ENCODE measurements around the gene DDX52. TPM values are rescaled to one million over a fixed set of nuclear protein-coding genes. Genes with fewer than 3 reads are reported as not detected.
"Not testable (repeated sequence)": the region's sequence is repeated elsewhere in the genome, so short reads cannot be mapped to it uniquely, and the experiment has no call there.

The DDX52 gene
- polyA plus RNA-seq, 4 donors: 16.8 to 27.5 (median 17.6) TPM

- WGBS, 3 donors: 70 to 87% (median 77%) methylated on average over 1 of the region's 1 CpG
- FAIRE-seq: no peak
These were observed 4.6 kb upstream of the DDX52 start for GRCh38 chr17:37647856-37648255.

GRCh38 chr17:37643869-37644268, 623 bp upstream of the DDX52 start:
- H3K4me3 ChIP-seq (ENCODE audit: low read depth in 1 of 3, low read length in 3 of 3): peak overlapping the region in 1 of 3 donors; percentile 73
- H3K36me3 ChIP-seq (ENCODE audit: control insufficient read depth in 3 of 3, insufficient read depth in 2 of 3, low read depth in 1 of 3, low read length in 3 of 3): peaks cover 0 to 15% (median 0%) of the 10 kb centered on the region in 3 donors
- H3K27ac ChIP-seq (ENCODE audit: low read depth in 1 of 3, low read length in 2 of 3): peak overlapping the region in 2 of 3 donors; percentile 56 to 83
- peaks cover 3 to 20% (median 3%) of the 10 kb centered on the region in 3 donors for H3K4me1 ChIP-seq (ENCODE audit: control insufficient read depth in 3 of 3, insufficient read depth in 2 of 3, low read depth in 1 of 3, low read length in 2 of 3)
- H3K9me3 ChIP-seq (ENCODE audit: control insufficient read depth in 2 of 2, insufficient read depth in 1 of 2, low read depth in 1 of 2, low read length in 1 of 2): no peaks in the 10 kb centered on the region
- FAIRE-seq: no peak
- 11 to 26% (median 13%) methylated on average over 3 of the region's 3 CpGs for WGBS, 3 donors
- peak; percentile 77 to 89 for DNase-seq
- H3K27me3 ChIP-seq (ENCODE audit: control insufficient read depth in 3 of 3, insufficient read depth in 3 of 3, low read length in 3 of 3): no peaks in the 10 kb centered on the region

More at GRCh38 chr17:37647856-37648255, 4.6 kb upstream of the DDX52 start:
- Histone ChIP-seq H3K4me1 (ENCODE audit: control insufficient read depth in 3 of 3, insufficient read depth in 2 of 3, low read depth in 1 of 3, low read length in 2 of 3) (peaks cover 0 to 11% (median 6%) of the 10 kb centered on the region in 3 donors), H3K9me3 (ENCODE audit: control insufficient read depth in 2 of 2, insufficient read depth in 1 of 2, low read depth in 1 of 2, low read length in 1 of 2) (no peaks in the 10 kb centered on the region), H3K27me3 (ENCODE audit: control insufficient read depth in 3 of 3, insufficient read depth in 3 of 3, low read length in 3 of 3) (no peaks in the 10 kb centered on the region), H3K36me3 (ENCODE audit: control insufficient read depth in 3 of 3, insufficient read depth in 2 of 3, low read depth in 1 of 3, low read length in 3 of 3) (no peaks in the 10 kb centered on the region), H3K27ac (ENCODE audit: low read depth in 1 of 3, low read length in 2 of 3) (peak overlapping the region in 1 of 3 donors; percentile 13), H3K4me3 (ENCODE audit: low read depth in 1 of 3, low read length in 3 of 3) (no peak overlapping the region)
- peak in 1 of 2 donors; percentile 51 for DNase-seq

- H3K9me3 ChIP-seq (ENCODE audit: control insufficient read depth in 2 of 2, insufficient read depth in 1 of 2, low read depth in 1 of 2, low read length in 1 of 2): no peaks in the 10 kb centered on the region
- H3K4me1 ChIP-seq (ENCODE audit: control insufficient read depth in 3 of 3, insufficient read depth in 2 of 3, low read depth in 1 of 3, low read length in 2 of 3): peaks cover 0 to 20% (median 3%) of the 10 kb centered on the region in 3 donors
- WGBS, 3 donors: 0 to 1% (median 0%) methylated on average over 7 of the region's 7 CpGs
- H3K27me3 ChIP-seq (ENCODE audit: control insufficient read depth in 3 of 3, insufficient read depth in 3 of 3, low read length in 3 of 3): no peaks in the 10 kb centered on the region
- peak overlapping the region; percentile 71 to 77 (median 73) for H3K4me3 ChIP-seq (ENCODE audit: low read depth in 1 of 3, low read length in 3 of 3)
- DNase-seq: peak; percentile 47 to 62
- peak overlapping the region in 2 of 3 donors; percentile 82 to 91 for H3K27ac ChIP-seq (ENCODE audit: low read depth in 1 of 3, low read length in 2 of 3)
- FAIRE-seq: no peak
- peaks cover 0 to 19% (median 0%) of the 10 kb centered on the region in 3 donors for H3K36me3 ChIP-seq (ENCODE audit: control insufficient read depth in 3 of 3, insufficient read depth in 2 of 3, low read depth in 1 of 3, low read length in 3 of 3)
These were observed 565 bp downstream of the DDX52 start for GRCh38 chr17:37642681-37643080.

GRCh38 chr17:37640015-37640414, 3.2 kb downstream of the DDX52 start:
- Histone ChIP-seq H3K27me3 (ENCODE audit: control insufficient read depth in 3 of 3, insufficient read depth in 3 of 3, low read length in 3 of 3) (no peaks in the 10 kb centered on the region), H3K9me3 (ENCODE audit: control insufficient read depth in 2 of 2, insufficient read depth in 1 of 2, low read depth in 1 of 2, low read length in 1 of 2) (no peaks in the 10 kb centered on the region), H3K4me3 (ENCODE audit: low read depth in 1 of 3, low read length in 3 of 3) (no peak overlapping the region), H3K36me3 (ENCODE audit: control insufficient read depth in 3 of 3, insufficient read depth in 2 of 3, low read depth in 1 of 3, low read length in 3 of 3) (peaks cover 0 to 28% (median 2%) of the 10 kb centered on the region in 3 donors), H3K4me1 (ENCODE audit: control insufficient read depth in 3 of 3, insufficient read depth in 2 of 3, low read depth in 1 of 3, low read length in 2 of 3) (peaks cover 0 to 20% (median 3%) of the 10 kb centered on the region in 3 donors), H3K27ac (ENCODE audit: low read depth in 1 of 3, low read length in 2 of 3) (no peak overlapping the region)
- DNase-seq (no peak), FAIRE-seq (no peak)

GRCh38 chr17:37637956-37638355, 5.3 kb downstream of the DDX52 start:
- no peak for FAIRE-seq
- H3K36me3 ChIP-seq (ENCODE audit: control insufficient read depth in 3 of 3, insufficient read depth in 2 of 3, low read depth in 1 of 3, low read length in 3 of 3): peaks cover 0 to 42% (median 2%) of the 10 kb centered on the region in 3 donors
- H3K27ac ChIP-seq (ENCODE audit: low read depth in 1 of 3, low read length in 2 of 3): no peak overlapping the region
- H3K4me3 ChIP-seq (ENCODE audit: low read depth in 1 of 3, low read length in 3 of 3): no peak overlapping the region
- H3K4me1 ChIP-seq (ENCODE audit: control insufficient read depth in 3 of 3, insufficient read depth in 2 of 3, low read depth in 1 of 3, low read length in 2 of 3): peaks cover 0 to 8% (median 3%) of the 10 kb centered on the region in 3 donors
- no peaks in the 10 kb centered on the region for H3K27me3 ChIP-seq (ENCODE audit: control insufficient read depth in 3 of 3, insufficient read depth in 3 of 3, low read length in 3 of 3)
- DNase-seq: no peak
- H3K9me3 ChIP-seq (ENCODE audit: control insufficient read depth in 2 of 2, insufficient read depth in 1 of 2, low read depth in 1 of 2, low read length in 1 of 2): no peaks in the 10 kb centered on the region

- FAIRE-seq: not testable (repeated sequence)
These were observed 26.8 kb downstream of the DDX52 start for GRCh38 chr17:37616430-37616829.

GRCh38 chr17:37614823-37615222, 28.4 kb downstream of the DDX52 start:
- Histone ChIP-seq H3K36me3 (ENCODE audit: control insufficient read depth in 3 of 3, insufficient read depth in 2 of 3, low read depth in 1 of 3, low read length in 3 of 3) (peaks cover 6 to 30% (median 10%) of the 10 kb centered on the region in 3 donors), H3K4me3 (ENCODE audit: low read depth in 1 of 3, low read length in 3 of 3) (no peak overlapping the region), H3K27ac (ENCODE audit: low read depth in 1 of 3, low read length in 2 of 3) (no peak overlapping the region), H3K9me3 (ENCODE audit: control insufficient read depth in 2 of 2, insufficient read depth in 1 of 2, low read depth in 1 of 2, low read length in 1 of 2) (no peaks in the 10 kb centered on the region), H3K4me1 (ENCODE audit: control insufficient read depth in 3 of 3, insufficient read depth in 2 of 3, low read depth in 1 of 3, low read length in 2 of 3) (peaks cover 0 to 3% (median 0%) of the 10 kb centered on the region in 3 donors), H3K27me3 (ENCODE audit: control insufficient read depth in 3 of 3, insufficient read depth in 3 of 3, low read length in 3 of 3) (no peaks in the 10 kb centered on the region)
- WGBS, 3 donors: 89 to 93% (median 93%) methylated on average over 2 of the region's 2 CpGs
- FAIRE-seq: no peak
- DNase-seq: no peak

More at GRCh38 chr17:37616430-37616829, 26.8 kb downstream of the DDX52 start:
- not testable (repeated sequence) for H3K4me3 ChIP-seq (ENCODE audit: low read depth in 1 of 3, low read length in 3 of 3); DNase-seq; H3K4me1 ChIP-seq (ENCODE audit: control insufficient read depth in 3 of 3, insufficient read depth in 2 of 3, low read depth in 1 of 3, low read length in 2 of 3); H3K27me3 ChIP-seq (ENCODE audit: control insufficient read depth in 3 of 3, insufficient read depth in 3 of 3, low read length in 3 of 3); H3K27ac ChIP-seq (ENCODE audit: low read depth in 1 of 3, low read length in 2 of 3); H3K9me3 ChIP-seq (ENCODE audit: control insufficient read depth in 2 of 2, insufficient read depth in 1 of 2, low read depth in 1 of 2, low read length in 1 of 2)
- WGBS, 3 donors: 93 to 99% (median 93%) methylated on average over 6 of the region's 6 CpGs
- H3K36me3 ChIP-seq (ENCODE audit: control insufficient read depth in 3 of 3, insufficient read depth in 2 of 3, low read depth in 1 of 3, low read length in 3 of 3): peaks cover 9 to 30% (median 13%) of the 10 kb centered on the region in 3 donors

- Histone ChIP-seq H3K36me3 (ENCODE audit: control insufficient read depth in 3 of 3, insufficient read depth in 2 of 3, low read depth in 1 of 3, low read length in 3 of 3) (peaks cover 6 to 29% (median 10%) of the 10 kb centered on the region in 3 donors), H3K4me3 (ENCODE audit: low read depth in 1 of 3, low read length in 3 of 3) (no peak overlapping the region), H3K9me3 (ENCODE audit: control insufficient read depth in 2 of 2, insufficient read depth in 1 of 2, low read depth in 1 of 2, low read length in 1 of 2) (no peaks in the 10 kb centered on the region), H3K27me3 (ENCODE audit: control insufficient read depth in 3 of 3, insufficient read depth in 3 of 3, low read length in 3 of 3) (no peaks in the 10 kb centered on the region), H3K4me1 (ENCODE audit: control insufficient read depth in 3 of 3, insufficient read depth in 2 of 3, low read depth in 1 of 3, low read length in 2 of 3) (peaks cover 0 to 6% (median 0%) of the 10 kb centered on the region in 3 donors), H3K27ac (ENCODE audit: low read depth in 1 of 3, low read length in 2 of 3) (no peak overlapping the region)
- DNase-seq: no peak
- 87 to 91% (median 88%) methylated on average over 5 of the region's 5 CpGs for WGBS, 3 donors
- FAIRE-seq: no peak
These were observed 28.9 kb downstream of the DDX52 start for GRCh38 chr17:37614391-37614790.

- Histone ChIP-seq H3K36me3 (ENCODE audit: control insufficient read depth in 3 of 3, insufficient read depth in 2 of 3, low read depth in 1 of 3, low read length in 3 of 3) (peaks cover 6 to 12% (median 6%) of the 10 kb centered on the region in 3 donors), H3K4me1 (ENCODE audit: control insufficient read depth in 3 of 3, insufficient read depth in 2 of 3, low read depth in 1 of 3, low read length in 2 of 3) (peaks cover 0 to 6% (median 0%) of the 10 kb centered on the region in 3 donors), H3K27me3 (ENCODE audit: control insufficient read depth in 3 of 3, insufficient read depth in 3 of 3, low read length in 3 of 3) (no peaks in the 10 kb centered on the region), H3K4me3 (ENCODE audit: low read depth in 1 of 3, low read length in 3 of 3) (no peak overlapping the region), H3K9me3 (ENCODE audit: control insufficient read depth in 2 of 2, insufficient read depth in 1 of 2, low read depth in 1 of 2, low read length in 1 of 2) (no peaks in the 10 kb centered on the region), H3K27ac (ENCODE audit: low read depth in 1 of 3, low read length in 2 of 3) (no peak overlapping the region)
- 94 to 95% (median 94%) methylated on average over 1 of the region's 1 CpG for WGBS, 3 donors
- DNase-seq: no peak
- FAIRE-seq: no peak
These were observed 32.3 kb downstream of the DDX52 start for GRCh38 chr17:37610971-37611370.
